Motor neuron (in vitro differentiated cells): ENCODE measurements around the gene CARS1. TPM values are rescaled to one million over a fixed set of nuclear protein-coding genes. Genes with fewer than 3 reads are reported as not detected.

Experiments
- ATAC-seq, 8 experiments: fragments of 200-7000 bp; cut with Tn5 transposase; replicated peaks in 6 of 8; 2 replicates each; pipeline ENCODE4 v1.8.0; 2021; ENCODE audit warnings: mild to moderate bottlenecking in 8 of 8, moderate library complexity in 8 of 8
- H3K27ac ChIP-seq, 2 donors: fragments of 250-450 bp; sonication (Bioruptor Pico); 2 replicates each; pipeline ENCODE4 v1.9.0; 2021; ENCODE audit warnings: antibody characterized with exemption in 2 of 2, mild to moderate bottlenecking in 2 of 2, moderate library complexity in 1 of 2
- H3K4me1 ChIP-seq, 2 donors: fragments of 250-450 bp; sonication (Bioruptor Pico); replicated peaks in 1 of 2; 2 replicates each; pipeline ENCODE4 v1.6.1; 2021; ENCODE audit warnings: antibody characterized with exemption in 2 of 2, mild to moderate bottlenecking in 2 of 2, moderate library complexity in 1 of 2
- H3K4me3 ChIP-seq, 5 donors: fragments of 250-450 bp; sonication (Bioruptor Pico); 2 replicates each; pipeline ENCODE4 v1.9.0; 2021; ENCODE audit warnings: antibody characterized with exemption in 5 of 5, mild to moderate bottlenecking in 5 of 5, moderate library complexity in 4 of 5
- WGBS, 10 experiments: fragments of 450-650 bp; shearing (Covaris generic); methylation state at CpG; one replicate each; pipeline ENCODE4 v1.0.0; 2022; 5-methylcytosine and 5-hydroxymethylcytosine counted together
- in situ Hi-C, 9 experiments: fragments of 400-800 bp; cut with MboI; loops; one replicate each; pipeline ENCODE4 v1.15.0; 2021; ENCODE audit warnings: low sequenced_read_pairs in 9 of 9, low pct_unique_long_range_greater_than_20kb in 2 of 9; ENCODE audit not compliant: unreplicated experiment in 9 of 9
- total RNA-seq, 8 experiments: library from RNA; unstranded; fragments of 300-600 nt; gene quantifications; 2 replicates each; pipeline versions ENCODE4 v1.2.3 to v1.2.4, GENCODE V29; 2022

CARS1 gene
- total RNA-seq, 8 experiments from 2014 or later = 37.9 to 119 (median 65.5) TPM

DNA sequence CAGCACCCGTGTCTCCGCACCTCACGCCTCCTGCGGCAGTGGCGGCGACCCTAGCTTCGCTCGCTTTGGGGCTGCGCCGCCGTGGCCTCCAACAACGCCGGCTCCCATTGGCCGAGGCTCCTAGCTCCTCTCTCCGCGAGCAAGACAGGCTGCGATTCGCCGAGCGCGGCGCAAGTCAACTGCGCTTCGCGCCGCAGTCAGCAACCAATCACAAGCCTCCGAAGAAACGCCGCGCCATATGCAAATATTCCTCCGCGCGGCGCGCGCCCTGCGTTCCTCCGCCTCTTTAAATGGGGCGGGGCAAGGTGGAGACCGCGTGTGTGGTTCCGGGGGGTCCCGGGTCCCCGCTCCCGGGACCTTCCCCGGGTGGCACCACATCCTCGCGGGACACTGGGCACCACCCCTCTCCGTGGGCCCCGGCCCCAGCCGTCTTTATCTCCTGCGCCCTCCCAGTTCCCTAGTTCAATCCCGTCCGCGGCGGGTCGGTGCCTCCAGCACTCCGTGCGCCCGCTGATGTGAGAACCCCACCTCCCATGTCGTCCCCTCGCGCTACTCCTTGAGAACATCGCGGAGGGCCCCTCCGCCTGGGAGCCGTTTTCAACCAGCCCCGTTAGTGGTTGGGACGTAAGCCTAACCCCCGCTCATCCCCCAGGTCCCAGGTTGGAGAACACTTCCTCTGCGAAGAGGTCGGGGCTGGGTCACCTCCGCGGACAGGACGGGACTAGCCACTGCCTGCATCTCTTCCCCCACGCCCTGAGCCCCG is 64.8 kb downstream of the CARS1 start, which contains the start of gene NAP1L4:
NAP1L4 (minus strand) TSS at position 96 of the 763 bp plus-strand sequence. CDS start 13,109 bp downstream, outside the sequence.
- peak within 1 kb of the TSS; percentile 69 to 99 (median 82) for H3K4me3 ChIP-seq
- peak within 1 kb of the TSS; percentile 93 to 98 for H3K27ac ChIP-seq
- in situ Hi-C loops = no loop called here

DNA sequence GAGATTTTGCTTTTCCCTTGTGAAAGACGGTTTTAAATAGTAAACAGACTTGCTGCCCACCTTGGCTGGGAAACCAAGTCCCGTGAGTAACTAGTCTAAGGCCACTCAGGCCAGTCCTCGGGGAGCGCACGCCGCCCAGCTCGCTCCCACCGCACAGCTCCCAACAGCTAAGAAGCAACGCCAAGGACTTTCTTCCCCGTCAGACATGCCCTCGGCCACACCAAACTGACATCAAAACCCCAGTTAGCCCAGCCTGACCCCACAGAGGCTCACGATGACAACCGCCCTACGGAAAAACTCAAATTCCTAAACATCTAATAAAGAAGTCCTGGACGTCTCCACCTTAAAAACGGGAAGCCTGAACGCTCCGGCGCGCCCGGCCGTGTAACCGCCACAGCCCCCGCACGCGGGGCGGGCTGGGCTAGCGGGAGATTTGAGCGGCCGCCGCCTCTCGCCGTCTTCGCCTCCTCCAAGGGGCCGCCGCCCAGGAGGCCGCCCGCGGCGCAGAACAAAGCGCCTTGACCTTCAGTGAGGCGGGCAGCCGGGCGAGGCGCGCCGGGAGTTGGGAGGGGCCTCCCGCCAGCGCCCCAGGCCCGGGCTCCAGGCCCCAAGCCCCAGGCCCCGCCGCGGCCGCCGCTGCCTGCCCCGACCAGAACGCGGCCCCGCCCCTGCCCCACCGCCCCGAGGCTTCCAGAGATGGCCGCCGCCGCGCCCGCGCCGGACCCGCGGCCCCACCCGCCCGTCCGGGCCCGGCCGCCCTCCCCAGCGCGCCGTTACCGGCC is 65.6 kb downstream of the CARS1 start:
- WGBS, 10 experiments = 0% methylated on average over 1 to 20 of the region's 79 CpGs; no CpG with 5 or more reads in 3 of the 10 experiments
- ATAC-seq = peak; percentile 63 to 77 (median 72)
- Histone ChIP-seq H3K27ac (peak overlapping the region; percentile 93 to 98), H3K4me1 (peaks cover 8 to 23% of the 10 kb centered on the region in 2 donors), H3K4me3 (peak overlapping the region; percentile 69 to 99 (median 82))
- in situ Hi-C loops = no loop called here

More for the DNA sequence above, 64.8 kb downstream of the CARS1 start, which contains the start of gene NAP1L4:
- peak; percentile 85 to 95 (median 92) for ATAC-seq
- WGBS, 10 experiments = 0 to 10% (median 0%) methylated on average over 2 to 17 of the region's 77 CpGs; no CpG with 5 or more reads in 5 of the 10 experiments
- H3K4me1 ChIP-seq = peaks cover 8 to 23% of the 10 kb centered on the region in 2 donors

DNA sequence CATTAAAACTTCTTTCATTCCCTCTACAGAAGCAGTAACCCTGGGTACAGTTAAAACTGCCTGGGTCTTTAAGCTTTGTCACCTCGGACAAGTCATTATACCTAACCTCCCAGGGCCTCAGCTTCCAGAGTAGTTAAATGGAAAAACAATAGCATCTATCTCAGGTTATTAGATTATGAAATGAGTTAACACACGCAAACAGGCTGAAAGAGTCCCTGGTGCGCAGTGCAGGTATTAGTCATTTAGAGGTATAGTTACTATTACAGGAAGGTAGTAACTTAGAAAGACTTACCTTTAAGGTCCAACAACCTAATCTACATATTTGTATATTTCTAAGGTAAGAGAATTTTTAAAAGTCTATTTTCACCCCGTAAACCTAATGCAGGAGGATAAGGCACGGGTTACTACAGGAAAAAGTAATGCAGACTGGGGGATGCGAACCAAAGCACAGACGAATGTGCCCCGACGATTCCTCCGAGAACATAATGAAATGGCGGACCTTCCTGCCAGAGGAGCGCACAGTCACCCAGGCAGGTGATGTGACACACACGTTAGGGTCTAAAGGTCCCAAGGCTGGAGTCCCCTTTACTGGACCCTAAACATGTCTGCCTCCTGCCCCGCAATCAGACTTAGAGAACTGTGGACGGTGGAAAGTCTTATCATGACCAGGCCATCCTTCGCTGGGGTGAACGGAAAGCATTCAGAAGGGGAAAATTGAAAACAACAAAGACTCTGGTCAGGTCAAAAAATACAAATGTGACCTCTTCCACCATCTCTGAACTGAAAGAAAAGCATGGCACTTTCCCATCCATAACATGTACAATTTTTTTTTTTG is 66.4 kb downstream of the CARS1 start:
- Histone ChIP-seq H3K4me1 (peaks cover 8 to 23% of the 10 kb centered on the region in 2 donors), H3K4me3 (peak overlapping the region; percentile 69 to 99 (median 82)), H3K27ac (peak overlapping the region; percentile 93 to 98)
- 0 to 10% (median 0%) methylated on average over 3 to 11 of the region's 17 CpGs; no CpG with 5 or more reads in 1 of the 10 experiments for WGBS, 10 experiments
- in situ Hi-C loops = no loop called here
- ATAC-seq = no peak

DNA sequence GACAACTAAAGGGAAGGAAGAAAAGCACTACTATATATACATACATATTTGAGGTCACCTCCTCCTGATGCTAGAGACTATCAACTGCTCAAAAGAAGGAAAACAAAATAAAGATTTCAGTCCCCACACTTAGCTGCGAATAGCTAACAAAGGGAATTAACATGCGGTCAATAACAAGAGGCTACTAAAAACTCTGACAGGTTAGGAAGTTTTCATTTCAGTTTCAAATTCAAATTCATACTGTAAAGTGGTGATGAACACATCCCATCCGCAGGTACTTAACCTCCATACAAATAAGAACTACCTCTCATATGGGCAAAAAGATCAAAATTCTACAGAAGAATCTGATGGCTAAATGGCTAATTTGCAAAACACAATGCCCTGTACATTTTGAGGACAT is 67.7 kb downstream of the CARS1 start:
- in situ Hi-C loops = no loop called here
- Histone ChIP-seq H3K4me1 (peaks cover 8 to 23% of the 10 kb centered on the region in 2 donors), H3K4me3 (peak overlapping the region; percentile 3 to 99 (median 69)), H3K27ac (no peak overlapping the region)
- no peak for ATAC-seq
- WGBS, 10 experiments = 0 to 63% (median 37%) methylated on average over 1 to 3 of the region's 3 CpGs

DNA sequence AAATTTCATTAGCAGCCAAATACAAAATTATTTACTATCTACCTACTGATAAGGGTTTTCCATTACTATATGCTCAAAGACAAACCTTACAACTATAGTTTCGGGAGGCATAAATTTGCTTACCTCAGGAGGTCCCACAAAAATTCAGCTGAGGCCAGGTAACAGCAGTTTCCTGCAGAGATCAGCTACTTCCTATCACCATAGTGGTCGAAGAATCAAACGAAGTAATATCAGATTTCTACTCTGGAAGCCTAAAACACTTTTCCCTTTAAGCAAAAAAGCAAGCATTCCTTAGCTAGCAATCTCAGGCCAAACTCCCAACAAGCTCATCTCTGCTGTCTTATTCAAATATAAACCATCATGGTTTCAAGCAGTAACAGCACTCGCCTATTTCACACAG is 68.2 kb downstream of the CARS1 start:
- ATAC-seq = no peak
- Histone ChIP-seq H3K27ac (no peak overlapping the region), H3K4me1 (peaks cover 8 to 23% of the 10 kb centered on the region in 2 donors), H3K4me3 (peak overlapping the region in 3 of 5 donors; percentile 1 to 99 (median 69))
- 21 to 60% (median 40%) methylated on average over 1 to 4 of the region's 4 CpGs; no CpG with 5 or more reads in 2 of the 10 experiments for WGBS, 10 experiments
- in situ Hi-C loops = no loop called here

DNA sequence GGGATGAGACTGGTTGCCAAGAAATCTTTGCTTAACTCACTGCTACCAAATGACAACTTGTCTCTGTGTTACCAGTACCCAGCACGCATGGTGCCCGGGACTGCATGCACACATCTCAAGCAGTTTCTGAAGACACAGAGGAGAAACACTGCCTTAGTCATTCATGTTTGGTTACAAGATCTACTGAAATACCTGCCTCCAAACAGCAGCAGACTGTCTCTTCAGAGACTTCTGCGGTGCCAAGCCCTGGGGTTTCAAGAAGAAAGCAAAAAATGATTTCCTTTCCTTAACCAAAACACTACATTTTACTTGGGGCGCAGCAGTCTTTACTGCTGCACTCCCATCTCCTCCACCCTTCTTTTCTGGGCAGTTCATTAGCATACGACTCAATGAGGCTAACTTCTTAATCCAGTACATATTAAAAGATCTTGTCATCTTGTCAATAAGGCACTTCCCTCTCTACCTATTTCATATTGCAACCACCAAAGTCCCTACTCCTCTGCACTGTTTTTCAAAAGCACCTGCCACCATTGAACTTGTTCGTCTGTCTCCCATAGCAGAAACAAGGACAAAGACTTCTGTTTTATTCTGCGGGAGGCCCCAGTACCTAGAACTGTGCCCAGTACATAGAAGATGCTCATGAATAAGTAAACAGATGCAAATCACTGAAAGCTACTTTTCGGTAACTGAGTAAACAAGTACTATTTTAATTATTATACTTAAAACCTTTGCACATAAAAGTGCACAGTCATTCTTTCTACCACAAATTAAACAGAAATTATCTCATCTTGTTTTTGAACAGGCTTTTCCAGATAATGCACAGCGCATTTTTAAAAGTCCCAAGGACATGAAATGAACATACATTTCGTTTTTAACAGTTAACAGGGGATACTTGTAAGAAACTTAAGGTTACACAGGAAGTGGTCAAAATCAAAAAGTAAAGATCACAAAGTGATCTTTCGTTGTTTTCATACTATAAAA is 69.1 kb downstream of the CARS1 start:
- no peak overlapping the region for H3K27ac ChIP-seq
- ATAC-seq = no peak
- in situ Hi-C loops = no loop called here
- 11 to 88% (median 62%) methylated on average over 1 to 11 of the region's 11 CpGs for WGBS, 10 experiments
- H3K4me1 ChIP-seq = peaks cover 7 to 23% of the 10 kb centered on the region in 2 donors
- no peak overlapping the region for H3K4me3 ChIP-seq

DNA sequence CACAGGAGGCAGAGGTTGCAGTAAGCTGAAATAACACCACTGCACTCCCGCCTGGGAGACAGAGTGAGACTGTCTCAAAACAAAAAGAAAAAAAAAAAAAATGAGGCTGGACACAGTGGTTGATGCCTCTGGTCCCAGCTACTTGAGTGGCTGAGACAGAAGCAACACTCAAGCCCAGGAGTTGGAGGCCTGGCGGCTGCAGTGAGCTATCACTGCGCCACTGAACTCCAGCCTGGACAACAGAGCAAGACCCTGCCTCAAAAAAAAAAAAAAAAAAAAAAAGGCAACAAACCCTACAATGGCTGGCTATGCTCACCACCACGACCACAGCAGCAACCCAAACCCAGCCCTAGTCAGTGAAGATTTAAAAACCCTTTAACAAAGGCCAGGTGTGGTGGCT is 73.3 kb downstream of the CARS1 start:
- WGBS, 10 experiments = 88 to 100% (median 100%) methylated on average over 1 to 3 of the region's 4 CpGs; no CpG with 5 or more reads in 4 of the 10 experiments
- Histone ChIP-seq H3K4me1 (peaks cover 5 to 7% of the 10 kb centered on the region in 2 donors), H3K27ac (no peak overlapping the region), H3K4me3 (no peak overlapping the region)
- no peak for ATAC-seq
- in situ Hi-C loops = no loop called here

DNA sequence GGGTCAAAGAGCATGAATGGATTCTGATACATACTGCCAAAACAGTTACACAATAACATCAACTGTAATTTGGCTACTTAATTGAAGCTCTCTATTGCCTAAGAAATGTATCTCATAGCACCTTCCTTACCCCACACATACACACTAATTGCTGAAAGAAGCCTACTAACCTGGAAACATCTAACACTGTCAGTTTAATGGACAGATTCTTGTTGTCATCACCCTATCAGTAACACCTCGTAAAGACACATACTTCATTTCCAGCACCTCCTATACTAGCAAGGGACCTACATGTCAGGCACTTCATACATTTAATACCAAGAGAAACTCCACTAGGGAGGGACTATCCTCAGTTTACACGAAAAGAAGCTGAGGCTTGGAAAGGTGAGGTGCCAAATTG is 75.0 kb downstream of the CARS1 start:
- WGBS, 10 experiments = 48 to 100% (median 80%) methylated on average over 1 to 2 of the region's 2 CpGs; no CpG with 5 or more reads in 5 of the 10 experiments
- no peak overlapping the region for H3K4me3 ChIP-seq
- in situ Hi-C loops = no loop called here
- no peaks in the 10 kb centered on the region for H3K4me1 ChIP-seq
- H3K27ac ChIP-seq = no peak overlapping the region
- no peak for ATAC-seq

DNA sequence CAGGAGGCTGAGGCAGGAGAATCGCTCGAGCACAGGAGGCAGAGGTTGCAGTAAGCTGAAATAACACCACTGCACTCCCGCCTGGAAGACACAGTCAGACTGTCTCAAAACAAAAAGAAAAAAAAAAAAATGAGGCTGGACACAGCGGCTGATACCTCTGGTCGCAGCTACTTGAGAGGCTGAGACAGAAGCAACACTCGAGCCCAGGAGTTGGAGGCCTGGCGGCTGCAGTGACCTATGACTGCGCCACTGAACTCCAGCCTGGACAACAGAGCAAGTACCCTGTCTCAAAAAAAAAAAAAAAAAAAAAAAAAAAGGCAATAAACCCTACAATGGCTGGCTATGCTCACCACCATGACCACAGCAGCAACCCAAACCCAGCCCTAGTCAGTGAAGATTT is 76.1 kb downstream of the CARS1 start:
- ATAC-seq = peak in 1 of 8 experiments; percentile 19
- WGBS, 10 experiments = 80 to 100% (median 86%) methylated on average over 1 to 5 of the region's 8 CpGs; no CpG with 5 or more reads in 2 of the 10 experiments
- Histone ChIP-seq H3K4me3 (no peak overlapping the region), H3K27ac (no peak overlapping the region), H3K4me1 (no peaks in the 10 kb centered on the region)
- in situ Hi-C loops = no loop called here

DNA sequence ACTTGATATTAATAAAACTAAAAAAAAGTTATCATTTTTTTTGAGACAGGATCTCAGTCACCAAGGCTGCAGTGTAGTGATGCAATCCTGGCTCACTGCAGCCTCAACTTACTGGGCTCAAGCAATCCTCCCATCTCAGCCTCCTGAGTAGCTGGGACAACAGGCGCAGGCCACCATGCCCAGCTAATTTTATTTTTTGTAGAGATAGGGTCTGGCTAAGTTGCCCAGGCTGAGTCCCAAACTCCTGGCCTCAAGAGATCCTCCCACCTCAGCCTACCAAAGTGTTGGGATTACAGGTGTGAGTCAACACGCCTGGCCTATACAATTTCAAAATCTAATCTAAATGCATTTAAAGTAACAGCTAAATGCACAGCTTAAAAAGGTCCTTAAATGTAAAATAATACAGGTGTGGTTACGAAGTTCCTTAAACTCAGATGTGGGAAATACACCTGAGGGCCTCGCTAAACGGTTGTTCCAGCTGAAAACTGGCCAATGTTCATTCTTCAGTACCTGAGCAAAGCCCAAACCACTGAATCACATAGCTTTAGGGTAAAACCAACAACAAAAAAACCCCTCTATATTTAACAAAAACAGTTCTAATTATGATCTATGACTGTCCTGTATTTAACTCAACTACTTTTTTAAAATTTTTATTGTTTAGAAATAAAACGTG is 76.9 kb downstream of the CARS1 start:
- WGBS, 10 experiments = 0 to 100% (median 89%) methylated on average over 1 to 6 of the region's 6 CpGs
- in situ Hi-C loops = no loop called here
- Histone ChIP-seq H3K27ac (no peak overlapping the region), H3K4me1 (no peaks in the 10 kb centered on the region), H3K4me3 (no peak overlapping the region)
- ATAC-seq = no peak

DNA sequence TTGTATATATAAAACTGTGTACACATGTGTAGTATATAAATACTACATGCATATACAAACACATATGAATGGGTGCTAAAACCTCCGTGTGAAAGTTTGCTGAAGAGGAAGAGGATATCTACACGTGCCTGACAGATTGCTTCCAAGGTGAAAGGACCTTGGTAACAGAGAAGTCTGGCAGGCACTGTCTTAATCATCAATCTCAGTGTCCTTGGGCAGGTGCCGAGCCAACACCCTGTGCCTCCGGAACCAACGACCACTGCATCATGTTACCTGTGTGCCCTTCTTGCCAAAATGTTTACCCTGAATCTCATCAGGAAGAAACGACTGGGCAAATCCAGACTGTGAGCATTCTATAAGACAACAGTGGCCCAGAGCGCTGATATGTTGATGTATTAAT is 80.1 kb downstream of the CARS1 start:
- 73 to 100% (median 91%) methylated on average over 2 to 5 of the region's 7 CpGs; no CpG with 5 or more reads in 3 of the 10 experiments for WGBS, 10 experiments
- Histone ChIP-seq H3K4me1 (no peaks in the 10 kb centered on the region), H3K4me3 (no peak overlapping the region), H3K27ac (no peak overlapping the region)
- no peak for ATAC-seq
- in situ Hi-C loops = no loop called here
